ENCODE data around the gene ARHGAP1. TPM values are rescaled to one million over a fixed set of nuclear protein-coding genes. Genes with fewer than 3 reads are reported as not detected.
A peak's percentile ranks its signal among the peaks of the same experiment; 100 is the strongest.

The ARHGAP1 gene
- total and polyA plus RNA-seq, 2 donors (not counting 3 experiments of a cell fraction or from before 2014, with no cell fraction given) = 30.9 to 58.2 TPM

DNA sequence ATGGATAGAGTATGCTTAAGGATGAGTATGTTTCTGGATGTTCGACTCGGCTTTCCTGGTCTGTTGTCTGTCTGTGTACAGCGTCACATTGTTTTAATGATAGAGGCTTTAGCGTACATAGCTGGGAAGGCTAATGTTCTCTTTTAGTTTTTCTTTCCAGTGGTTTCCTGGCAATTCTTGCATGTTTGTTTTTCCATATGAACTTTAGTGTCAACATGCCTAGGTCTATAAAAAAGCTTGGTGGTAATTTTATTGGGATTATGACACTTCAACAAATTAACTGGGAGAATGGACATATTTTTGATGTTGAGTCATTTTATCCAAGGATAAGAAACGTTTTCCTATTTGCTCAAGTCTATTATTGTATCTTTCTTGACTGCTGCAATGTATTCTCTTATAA is 36.2 kb upstream of the ARHGAP1 start:
- Histone ChIP-seq H3K36me3 (ENCODE audit: control insufficient read depth in 2 of 2, extremely low read depth in 1 of 2, insufficient read depth in 2 of 2, low read length in 2 of 2) (peaks cover under 1 to 1% of the 10 kb centered on the region in 2 experiments), H3K4me3 (replicated peaks in 1 of 3; ENCODE audit: insufficient read depth in 1 of 3, low read depth in 1 of 3, low read length in 3 of 3) (no peak overlapping the region), H3K27ac (ENCODE audit: insufficient read depth, low read depth, low read length) (no peak overlapping the region), H3K9ac (replicated peaks; ENCODE audit: extremely low read depth, insufficient read depth, low read length) (no peak overlapping the region), H3K4me2 (ENCODE audit: insufficient read depth, low read length) (peak overlapping the region; percentile 47), H3K79me2 (ENCODE audit: control insufficient read depth, insufficient read depth, low read length) (no peaks in the 10 kb centered on the region), H4K20me1 (replicated peaks; ENCODE audit: control insufficient read depth, extremely low read depth, insufficient read depth, low read length) (no peaks in the 10 kb centered on the region), H3K9me1 (replicated peaks; ENCODE audit: control insufficient read depth, extremely low read depth, insufficient read depth, low read length) (no peaks in the 10 kb centered on the region), H3K4me1 (ENCODE audit: control insufficient read depth, extremely low read depth, insufficient read depth, low read length) (peaks cover 4% of the 10 kb centered on the region), H3K27me3 (ENCODE audit: control insufficient read depth in 2 of 2, insufficient read depth in 2 of 2, low read length in 2 of 2) (no peaks in the 10 kb centered on the region), H3K9me3 (replicated peaks; ENCODE audit: control insufficient read depth, insufficient read depth, low read length) (no peaks in the 10 kb centered on the region), H2AFZ (ENCODE audit: low read depth, low read length) (no peak overlapping the region)
- CTCF ChIA-PET = no interaction called here
- DNase-seq (ENCODE audit: low read depth, low spot score) (peak; percentile 84), FAIRE-seq (peak; percentile 54)
- POLR2A ChIA-PET = no interaction called here
- TF ChIP-seq POLR2A (IDR thresholded peaks at IDR 0.05; ENCODE audit: low read depth, low read length) (no peak), FOS (IDR thresholded peaks at IDR 0.05; ENCODE audit: borderline replicate concordance, insufficient read depth, low read length) (no peak), MYC (IDR thresholded peaks at IDR 0.05; ENCODE audit: low read depth, low read length) (no peak), GATA2 (IDR thresholded peaks at IDR 0.05; ENCODE audit: insufficient read depth, insufficient read length, low read depth, low read length) (no peak), EZH2 (IDR thresholded peaks at IDR 0.05; ENCODE audit: borderline replicate concordance, low read depth, low read length, severe bottlenecking) (no peak), POLR2AphosphoS5 (IDR thresholded peaks at IDR 0.05; ENCODE audit: insufficient read depth, low read depth, low read length) (no peak), JUN (IDR thresholded peaks at IDR 0.05; ENCODE audit: borderline replicate concordance, insufficient read depth, insufficient read length, low read depth) (no peak)
- TF ChIP-seq, protein P1, sequence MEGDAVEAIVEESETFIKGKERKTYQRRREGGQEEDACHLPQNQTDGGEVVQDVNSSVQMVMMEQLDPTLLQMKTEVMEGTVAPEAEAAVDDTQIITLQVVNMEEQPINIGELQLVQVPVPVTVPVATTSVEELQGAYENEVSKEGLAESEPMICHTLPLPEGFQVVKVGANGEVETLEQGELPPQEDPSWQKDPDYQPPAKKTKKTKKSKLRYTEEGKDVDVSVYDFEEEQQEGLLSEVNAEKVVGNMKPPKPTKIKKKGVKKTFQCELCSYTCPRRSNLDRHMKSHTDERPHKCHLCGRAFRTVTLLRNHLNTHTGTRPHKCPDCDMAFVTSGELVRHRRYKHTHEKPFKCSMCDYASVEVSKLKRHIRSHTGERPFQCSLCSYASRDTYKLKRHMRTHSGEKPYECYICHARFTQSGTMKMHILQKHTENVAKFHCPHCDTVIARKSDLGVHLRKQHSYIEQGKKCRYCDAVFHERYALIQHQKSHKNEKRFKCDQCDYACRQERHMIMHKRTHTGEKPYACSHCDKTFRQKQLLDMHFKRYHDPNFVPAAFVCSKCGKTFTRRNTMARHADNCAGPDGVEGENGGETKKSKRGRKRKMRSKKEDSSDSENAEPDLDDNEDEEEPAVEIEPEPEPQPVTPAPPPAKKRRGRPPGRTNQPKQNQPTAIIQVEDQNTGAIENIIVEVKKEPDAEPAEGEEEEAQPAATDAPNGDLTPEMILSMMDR (IDR thresholded peaks at IDR 0.05; ENCODE audit: extremely low read depth in 1 of 2, insufficient read depth in 1 of 2, low read depth in 1 of 2, low read length in 2 of 2) = no peak
- TF ChIP-seq, protein P2, sequence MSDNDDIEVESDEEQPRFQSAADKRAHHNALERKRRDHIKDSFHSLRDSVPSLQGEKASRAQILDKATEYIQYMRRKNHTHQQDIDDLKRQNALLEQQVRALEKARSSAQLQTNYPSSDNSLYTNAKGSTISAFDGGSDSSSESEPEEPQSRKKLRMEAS (IDR thresholded peaks at IDR 0.05; ENCODE audit: insufficient read depth, insufficient read length) = no peak
- dilution Hi-C loops (cut with MboI; ENCODE audit: extremely low pct_ligation_motif_present, low sequenced_read_pairs) (no loop called here), intact Hi-C loops (cut with micrococcal nuclease) (loop anchor here (2.0 kb wide), 1 partner anchor 36 kb away; the partner anchor contains the start of genes ARHGAP1 and ZNF408)
- BruUV-seq (replicated peaks) = no TSS peak
